Measurements from ENCODE around the gene PRXL2B.

- TF ChIP-seq CTCF (IDR thresholded peaks at IDR 0.05) (no peak), POLR2A (IDR thresholded peaks at IDR 0.05) (no peak)
These were observed 47.7 kb upstream of the PRXL2B start for GRCh38 chr1:2538872-2539271.
